Middle frontal gyrus (tissue), 1 donor: Measurements from ENCODE around the gene LPGAT1.

Experiments used
- DNase-seq: peaks from one replicate; pipeline ENCODE4 v3.0.0-alpha.2; 2015; ENCODE audit warnings: low spot score; ENCODE audit errors: extremely low spot score

Gene LPGAT1

GRCh38 chr1:211828584-211829342, 1.8 kb downstream of the LPGAT1 start:
- no peak for DNase-seq

- no peak for DNase-seq
These were observed 3.5 kb downstream of the LPGAT1 start for GRCh38 chr1:211827051-211827450.

- DNase-seq: no peak
These were observed 4.6 kb downstream of the LPGAT1 start for GRCh38 chr1:211825980-211826379.

- no peak for DNase-seq
These were observed 7.7 kb downstream of the LPGAT1 start for GRCh38 chr1:211822677-211823407.

GRCh38 chr1:211816586-211816985, 14.0 kb downstream of the LPGAT1 start:
- no peak for DNase-seq

GRCh38 chr1:211814313-211814712, 16.2 kb downstream of the LPGAT1 start:
- DNase-seq: no peak

- DNase-seq: no peak
These were observed 17.0 kb downstream of the LPGAT1 start for GRCh38 chr1:211813590-211813989.

GRCh38 chr1:211812584-211812983, 18.0 kb downstream of the LPGAT1 start:
- DNase-seq: no peak

- DNase-seq: no peak
These were observed 18.7 kb downstream of the LPGAT1 start for GRCh38 chr1:211811848-211812247.

GRCh38 chr1:211811126-211811525, 19.4 kb downstream of the LPGAT1 start:
- DNase-seq: no peak

- no peak for DNase-seq
These were observed 22.1 kb downstream of the LPGAT1 start for GRCh38 chr1:211808475-211808874.

- DNase-seq: no peak
These were observed 25.6 kb downstream of the LPGAT1 start for GRCh38 chr1:211804915-211805314.

- DNase-seq: no peak
These were observed 29.5 kb downstream of the LPGAT1 start for GRCh38 chr1:211800925-211801607.

- no peak for DNase-seq
These were observed 32.6 kb downstream of the LPGAT1 start for GRCh38 chr1:211797994-211798393.

- DNase-seq: no peak
These were observed 38.6 kb downstream of the LPGAT1 start for GRCh38 chr1:211791979-211792378.

GRCh38 chr1:211789641-211790464, 40.7 kb downstream of the LPGAT1 start:
- DNase-seq: no peak

- no peak for DNase-seq
These were observed 41.9 kb downstream of the LPGAT1 start for GRCh38 chr1:211788626-211789025.

- DNase-seq: no peak
These were observed 46.7 kb downstream of the LPGAT1 start for GRCh38 chr1:211783897-211784296.

GRCh38 chr1:211783266-211783665, 47.3 kb downstream of the LPGAT1 start:
- DNase-seq: no peak

GRCh38 chr1:211781260-211781659, 49.3 kb downstream of the LPGAT1 start:
- no peak for DNase-seq

GRCh38 chr1:211775170-211775569, 55.4 kb downstream of the LPGAT1 start:
- no peak for DNase-seq
